Measurements from ENCODE around the gene XRCC1. TPM values are rescaled to one million over a fixed set of nuclear protein-coding genes. Genes with fewer than 3 reads are reported as not detected.

The XRCC1 gene
- total and polyA plus RNA-seq, 9 of the 15 experiments (the other 6 are each of a cell fraction or from before 2014, with no cell fraction given): 1.5 to 36.9 (median 24.9) TPM

- TF ChIP-seq TFAP4 (CRISPR knock-in tag; IDR thresholded peaks at IDR 0.05; ENCODE audit: borderline replicate concordance) (peak; percentile 59; the same call in 1 of the 2 replicates), NEUROD1 (IDR thresholded peaks at IDR 0.05; ENCODE audit: borderline replicate concordance, low read depth, low read length, partially characterized antibody) (no peak), GTF2E2 (tag; IDR thresholded peaks at IDR 0.05) (0 out of 2 replicates have a peak, but pooled peaks have one; percentile 16), RAD21 (CRISPR knock-in tag; conservative IDR thresholded peaks at IDR 0.05 in 1 of 2, IDR thresholded peaks at IDR 0.05 in 1 of 2) (peak; percentile 69 to 83), ATF2 (CRISPR knock-in tag; IDR thresholded peaks at IDR 0.05) (0 out of 2 replicates have a peak, but pooled peaks have one; percentile 9), GABPB2 (CRISPR knock-in tag; conservative IDR thresholded peaks at IDR 0.05) (no peak), ZNF124 (CRISPR knock-in tag; IDR thresholded peaks at IDR 0.05) (no peak), FOXK1 (CRISPR knock-in tag; IDR thresholded peaks at IDR 0.05; ENCODE audit: borderline replicate concordance) (no peak), GABPB1 (CRISPR knock-in tag; IDR thresholded peaks at IDR 0.05) (peak; percentile 70), ZNF12 (CRISPR knock-in tag; IDR thresholded peaks at IDR 0.05) (peak; percentile 78; the same call in 1 of the 2 replicates), MYC (IDR thresholded peaks at IDR 0.05; ENCODE audit: low read depth, low read length) (no peak), MYC (CRISPR knock-in tag; IDR thresholded peaks at IDR 0.05; ENCODE audit: borderline replicate concordance, low read depth) (no peak), GATAD2A (IDR thresholded peaks at IDR 0.05) (no peak)
- TF ChIP-seq, protein P1, sequence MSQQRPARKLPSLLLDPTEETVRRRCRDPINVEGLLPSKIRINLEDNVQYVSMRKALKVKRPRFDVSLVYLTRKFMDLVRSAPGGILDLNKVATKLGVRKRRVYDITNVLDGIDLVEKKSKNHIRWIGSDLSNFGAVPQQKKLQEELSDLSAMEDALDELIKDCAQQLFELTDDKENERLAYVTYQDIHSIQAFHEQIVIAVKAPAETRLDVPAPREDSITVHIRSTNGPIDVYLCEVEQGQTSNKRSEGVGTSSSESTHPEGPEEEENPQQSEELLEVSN (IDR thresholded peaks at IDR 0.05; ENCODE audit: borderline replicate concordance in 1 of 2, extremely low read depth in 1 of 2, insufficient read depth in 1 of 2, insufficient read length in 1 of 2, low read depth in 1 of 2, low read length in 1 of 2, poor library complexity in 1 of 2, severe bottlenecking in 1 of 2): no peak
- TF ChIP-seq, protein P2, sequence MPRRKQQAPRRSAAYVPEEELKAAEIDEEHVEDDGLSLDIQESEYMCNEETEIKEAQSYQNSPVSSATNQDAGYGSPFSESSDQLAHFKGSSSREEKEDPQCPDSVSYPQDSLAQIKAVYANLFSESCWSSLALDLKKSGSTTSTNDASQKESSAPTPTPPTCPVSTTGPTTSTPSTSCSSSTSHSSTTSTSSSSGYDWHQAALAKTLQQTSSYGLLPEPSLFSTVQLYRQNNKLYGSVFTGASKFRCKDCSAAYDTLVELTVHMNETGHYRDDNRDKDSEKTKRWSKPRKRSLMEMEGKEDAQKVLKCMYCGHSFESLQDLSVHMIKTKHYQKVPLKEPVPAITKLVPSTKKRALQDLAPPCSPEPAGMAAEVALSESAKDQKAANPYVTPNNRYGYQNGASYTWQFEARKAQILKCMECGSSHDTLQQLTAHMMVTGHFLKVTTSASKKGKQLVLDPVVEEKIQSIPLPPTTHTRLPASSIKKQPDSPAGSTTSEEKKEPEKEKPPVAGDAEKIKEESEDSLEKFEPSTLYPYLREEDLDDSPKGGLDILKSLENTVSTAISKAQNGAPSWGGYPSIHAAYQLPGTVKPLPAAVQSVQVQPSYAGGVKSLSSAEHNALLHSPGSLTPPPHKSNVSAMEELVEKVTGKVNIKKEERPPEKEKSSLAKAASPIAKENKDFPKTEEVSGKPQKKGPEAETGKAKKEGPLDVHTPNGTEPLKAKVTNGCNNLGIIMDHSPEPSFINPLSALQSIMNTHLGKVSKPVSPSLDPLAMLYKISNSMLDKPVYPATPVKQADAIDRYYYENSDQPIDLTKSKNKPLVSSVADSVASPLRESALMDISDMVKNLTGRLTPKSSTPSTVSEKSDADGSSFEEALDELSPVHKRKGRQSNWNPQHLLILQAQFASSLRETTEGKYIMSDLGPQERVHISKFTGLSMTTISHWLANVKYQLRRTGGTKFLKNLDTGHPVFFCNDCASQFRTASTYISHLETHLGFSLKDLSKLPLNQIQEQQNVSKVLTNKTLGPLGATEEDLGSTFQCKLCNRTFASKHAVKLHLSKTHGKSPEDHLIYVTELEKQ (CRISPR knock-in tag; IDR thresholded peaks at IDR 0.05): no peak
- TF ChIP-seq, protein P3, sequence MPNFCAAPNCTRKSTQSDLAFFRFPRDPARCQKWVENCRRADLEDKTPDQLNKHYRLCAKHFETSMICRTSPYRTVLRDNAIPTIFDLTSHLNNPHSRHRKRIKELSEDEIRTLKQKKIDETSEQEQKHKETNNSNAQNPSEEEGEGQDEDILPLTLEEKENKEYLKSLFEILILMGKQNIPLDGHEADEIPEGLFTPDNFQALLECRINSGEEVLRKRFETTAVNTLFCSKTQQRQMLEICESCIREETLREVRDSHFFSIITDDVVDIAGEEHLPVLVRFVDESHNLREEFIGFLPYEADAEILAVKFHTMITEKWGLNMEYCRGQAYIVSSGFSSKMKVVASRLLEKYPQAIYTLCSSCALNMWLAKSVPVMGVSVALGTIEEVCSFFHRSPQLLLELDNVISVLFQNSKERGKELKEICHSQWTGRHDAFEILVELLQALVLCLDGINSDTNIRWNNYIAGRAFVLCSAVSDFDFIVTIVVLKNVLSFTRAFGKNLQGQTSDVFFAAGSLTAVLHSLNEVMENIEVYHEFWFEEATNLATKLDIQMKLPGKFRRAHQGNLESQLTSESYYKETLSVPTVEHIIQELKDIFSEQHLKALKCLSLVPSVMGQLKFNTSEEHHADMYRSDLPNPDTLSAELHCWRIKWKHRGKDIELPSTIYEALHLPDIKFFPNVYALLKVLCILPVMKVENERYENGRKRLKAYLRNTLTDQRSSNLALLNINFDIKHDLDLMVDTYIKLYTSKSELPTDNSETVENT (CRISPR knock-in tag; IDR thresholded peaks at IDR 0.05): peak; percentile 48; the same call in 1 of the 2 replicates
Observed at GRCh38 chr19:43594710-43595604, 19.6 kb upstream of the XRCC1 start (continued).
